ENCODE measurements around the gene FAM174B. TPM values are rescaled to one million over a fixed set of nuclear protein-coding genes. Genes with fewer than 3 reads are reported as not detected.

FAM174B gene
- total and polyA plus RNA-seq, 2 experiments from 2014 or later, result 15.0 to 21.8 TPM

DNA sequence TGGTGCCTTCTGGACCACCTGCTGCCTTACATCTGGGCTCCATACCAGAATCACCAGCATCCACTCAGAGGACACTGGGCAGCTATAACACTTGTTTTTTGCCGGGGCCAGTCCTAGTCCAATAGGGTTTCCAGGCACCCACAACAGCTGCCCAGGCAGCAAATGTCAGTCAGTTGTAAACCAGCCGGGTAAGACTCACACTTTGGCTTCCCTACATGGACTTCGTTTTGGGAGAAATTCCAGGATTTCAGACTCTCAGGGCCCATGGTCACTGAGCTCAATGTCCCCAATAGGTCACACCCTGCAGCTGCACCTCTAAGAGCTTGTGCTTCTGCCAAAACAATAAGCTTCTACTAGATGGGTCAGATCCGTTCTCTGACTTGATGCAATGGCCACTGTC lies 83.8 kb downstream of the FAM174B start (continued):
- TF ChIP-seq, protein P1, sequence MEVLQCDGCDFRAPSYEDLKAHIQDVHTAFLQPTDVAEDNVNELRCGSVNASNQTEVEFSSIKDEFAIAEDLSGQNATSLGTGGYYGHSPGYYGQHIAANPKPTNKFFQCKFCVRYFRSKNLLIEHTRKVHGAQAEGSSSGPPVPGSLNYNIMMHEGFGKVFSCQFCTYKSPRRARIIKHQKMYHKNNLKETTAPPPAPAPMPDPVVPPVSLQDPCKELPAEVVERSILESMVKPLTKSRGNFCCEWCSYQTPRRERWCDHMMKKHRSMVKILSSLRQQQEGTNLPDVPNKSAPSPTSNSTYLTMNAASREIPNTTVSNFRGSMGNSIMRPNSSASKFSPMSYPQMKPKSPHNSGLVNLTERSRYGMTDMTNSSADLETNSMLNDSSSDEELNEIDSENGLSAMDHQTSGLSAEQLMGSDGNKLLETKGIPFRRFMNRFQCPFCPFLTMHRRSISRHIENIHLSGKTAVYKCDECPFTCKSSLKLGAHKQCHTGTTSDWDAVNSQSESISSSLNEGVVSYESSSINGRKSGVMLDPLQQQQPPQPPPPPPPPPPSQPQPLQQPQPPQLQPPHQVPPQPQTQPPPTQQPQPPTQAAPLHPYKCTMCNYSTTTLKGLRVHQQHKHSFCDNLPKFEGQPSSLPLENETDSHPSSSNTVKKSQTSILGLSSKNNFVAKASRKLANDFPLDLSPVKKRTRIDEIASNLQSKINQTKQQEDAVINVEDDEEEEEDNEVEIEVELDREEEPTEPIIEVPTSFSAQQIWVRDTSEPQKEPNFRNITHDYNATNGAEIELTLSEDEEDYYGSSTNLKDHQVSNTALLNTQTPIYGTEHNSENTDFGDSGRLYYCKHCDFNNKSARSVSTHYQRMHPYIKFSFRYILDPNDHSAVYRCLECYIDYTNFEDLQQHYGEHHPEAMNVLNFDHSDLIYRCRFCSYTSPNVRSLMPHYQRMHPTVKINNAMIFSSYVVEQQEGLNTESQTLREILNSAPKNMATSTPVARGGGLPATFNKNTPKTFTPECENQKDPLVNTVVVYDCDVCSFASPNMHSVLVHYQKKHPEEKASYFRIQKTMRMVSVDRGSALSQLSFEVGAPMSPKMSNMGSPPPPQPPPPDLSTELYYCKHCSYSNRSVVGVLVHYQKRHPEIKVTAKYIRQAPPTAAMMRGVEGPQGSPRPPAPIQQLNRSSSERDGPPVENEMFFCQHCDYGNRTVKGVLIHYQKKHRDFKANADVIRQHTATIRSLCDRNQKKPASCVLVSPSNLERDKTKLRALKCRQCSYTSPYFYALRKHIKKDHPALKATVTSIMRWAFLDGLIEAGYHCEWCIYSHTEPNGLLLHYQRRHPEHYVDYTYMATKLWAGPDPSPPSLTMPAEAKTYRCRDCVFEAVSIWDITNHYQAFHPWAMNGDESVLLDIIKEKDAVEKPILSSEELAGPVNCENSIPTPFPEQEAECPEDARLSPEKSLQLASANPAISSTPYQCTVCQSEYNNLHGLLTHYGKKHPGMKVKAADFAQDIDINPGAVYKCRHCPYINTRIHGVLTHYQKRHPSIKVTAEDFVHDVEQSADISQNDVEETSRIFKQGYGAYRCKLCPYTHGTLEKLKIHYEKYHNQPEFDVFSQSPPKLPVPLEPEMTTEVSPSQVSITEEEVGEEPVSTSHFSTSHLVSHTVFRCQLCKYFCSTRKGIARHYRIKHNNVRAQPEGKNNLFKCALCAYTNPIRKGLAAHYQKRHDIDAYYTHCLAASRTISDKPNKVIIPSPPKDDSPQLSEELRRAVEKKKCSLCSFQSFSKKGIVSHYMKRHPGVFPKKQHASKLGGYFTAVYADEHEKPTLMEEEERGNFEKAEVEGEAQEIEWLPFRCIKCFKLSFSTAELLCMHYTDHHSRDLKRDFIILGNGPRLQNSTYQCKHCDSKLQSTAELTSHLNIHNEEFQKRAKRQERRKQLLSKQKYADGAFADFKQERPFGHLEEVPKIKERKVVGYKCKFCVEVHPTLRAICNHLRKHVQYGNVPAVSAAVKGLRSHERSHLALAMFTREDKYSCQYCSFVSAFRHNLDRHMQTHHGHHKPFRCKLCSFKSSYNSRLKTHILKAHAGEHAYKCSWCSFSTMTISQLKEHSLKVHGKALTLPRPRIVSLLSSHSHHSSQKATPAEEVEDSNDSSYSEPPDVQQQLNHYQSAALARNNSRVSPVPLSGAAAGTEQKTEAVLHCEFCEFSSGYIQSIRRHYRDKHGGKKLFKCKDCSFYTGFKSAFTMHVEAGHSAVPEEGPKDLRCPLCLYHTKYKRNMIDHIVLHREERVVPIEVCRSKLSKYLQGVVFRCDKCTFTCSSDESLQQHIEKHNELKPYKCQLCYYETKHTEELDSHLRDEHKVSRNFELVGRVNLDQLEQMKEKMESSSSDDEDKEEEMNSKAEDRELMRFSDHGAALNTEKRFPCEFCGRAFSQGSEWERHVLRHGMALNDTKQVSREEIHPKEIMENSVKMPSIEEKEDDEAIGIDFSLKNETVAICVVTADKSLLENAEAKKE (CRISPR knock-in tag; IDR thresholded peaks at IDR 0.05), result no peak
- TF ChIP-seq STAT1 (IDR thresholded peaks at IDR 0.05; ENCODE audit: unreplicated experiment), result no peak
- TF ChIP-seq EZH2phosphoT487 (IDR thresholded peaks at IDR 0.05; ENCODE audit: unreplicated experiment), result no peak
- no peak for TF ChIP-seq NANOG (IDR thresholded peaks at IDR 0.05; ENCODE audit: borderline replicate concordance)
- TF ChIP-seq CREB1 (CRISPR knock-in tag; IDR thresholded peaks at IDR 0.05; ENCODE audit: low read depth), result no peak
- TF ChIP-seq EZH2 (IDR thresholded peaks at IDR 0.05; ENCODE audit: low read depth, unreplicated experiment), result no peak

DNA sequence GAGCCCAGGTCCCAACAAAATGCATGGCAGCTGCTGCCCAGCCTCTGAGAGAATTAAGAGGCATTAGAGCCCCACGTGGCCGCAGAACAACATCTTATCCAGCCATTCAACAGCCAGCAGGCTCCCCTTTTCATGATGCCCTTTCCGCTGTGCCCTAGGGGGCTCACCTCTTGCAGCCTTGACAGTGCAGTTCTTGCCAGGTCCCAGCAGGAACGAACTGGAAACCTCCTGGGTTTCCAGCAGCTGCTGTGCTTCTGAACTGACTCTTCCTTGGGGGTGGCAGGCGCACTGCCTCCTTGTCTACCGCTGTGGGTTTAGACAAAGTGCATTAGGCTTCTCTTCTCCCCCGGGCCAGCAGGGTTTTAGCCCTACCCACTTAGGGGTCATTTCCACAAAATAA lies 85.2 kb downstream of the FAM174B start:
- H2AFZ ChIP-seq, result no peak overlapping the region
- peaks cover 9% of the 10 kb centered on the region for H3K27me3 Mint-ChIP-seq (ENCODE audit: insufficient read depth, low read depth, poor library complexity)
- no peaks in the 10 kb centered on the region for H3K79me2 ChIP-seq (replicated peaks; ENCODE audit: insufficient read depth)
- DNase-seq (ENCODE audit: low spot score) (no peak), ATAC-seq (no peak)
- H3K27me3 ChIP-seq (ENCODE audit: insufficient read depth), result no peaks in the 10 kb centered on the region
- no peaks in the 10 kb centered on the region for H3K4me1 ChIP-seq (ENCODE audit: insufficient read depth)
- H3K4me3 Mint-ChIP-seq, result no peak overlapping the region
- no peaks in the 10 kb centered on the region for H3F3A ChIP-seq (replicated peaks; ENCODE audit: low read depth)
- H3K36me3 Mint-ChIP-seq (ENCODE audit: low read depth), result no peaks in the 10 kb centered on the region
- peaks cover 15% of the 10 kb centered on the region; the same call in 1 of the 2 replicates for H3K9me2 ChIP-seq (ENCODE audit: insufficient read depth)
- no peak overlapping the region for H3K27ac ChIP-seq (ENCODE audit: low read depth)
- no peaks in the 10 kb centered on the region for H3K4me1 Mint-ChIP-seq
- H4K20me1 ChIP-seq (replicated peaks; ENCODE audit: insufficient read depth), result no peaks in the 10 kb centered on the region
- no peak overlapping the region for H3K4me2 ChIP-seq
- H3K4me3 ChIP-seq, result no peak overlapping the region
- H3K27ac Mint-ChIP-seq, result no peak overlapping the region
- no peaks in the 10 kb centered on the region for H3K36me3 ChIP-seq (ENCODE audit: insufficient read depth)
- peaks cover 4% of the 10 kb centered on the region; the same call in 1 of the 3 replicates for H3K9me3 Mint-ChIP-seq
- TF ChIP-seq ZNF114 (CRISPR knock-in tag; IDR thresholded peaks at IDR 0.05) (no peak), EZH2phosphoT487 (IDR thresholded peaks at IDR 0.05; ENCODE audit: unreplicated experiment) (no peak), CREB1 (CRISPR knock-in tag; IDR thresholded peaks at IDR 0.05; ENCODE audit: low read depth) (no peak), JUNB (IDR thresholded peaks at IDR 0.05; ENCODE audit: unreplicated experiment) (no peak), EZH2 (IDR thresholded peaks at IDR 0.05; ENCODE audit: low read depth, unreplicated experiment) (no peak), NANOG (IDR thresholded peaks at IDR 0.05; ENCODE audit: borderline replicate concordance) (no peak), ZNF331 (CRISPR knock-in tag; IDR thresholded peaks at IDR 0.05; ENCODE audit: low read depth) (no peak)
- TF ChIP-seq, protein P2, sequence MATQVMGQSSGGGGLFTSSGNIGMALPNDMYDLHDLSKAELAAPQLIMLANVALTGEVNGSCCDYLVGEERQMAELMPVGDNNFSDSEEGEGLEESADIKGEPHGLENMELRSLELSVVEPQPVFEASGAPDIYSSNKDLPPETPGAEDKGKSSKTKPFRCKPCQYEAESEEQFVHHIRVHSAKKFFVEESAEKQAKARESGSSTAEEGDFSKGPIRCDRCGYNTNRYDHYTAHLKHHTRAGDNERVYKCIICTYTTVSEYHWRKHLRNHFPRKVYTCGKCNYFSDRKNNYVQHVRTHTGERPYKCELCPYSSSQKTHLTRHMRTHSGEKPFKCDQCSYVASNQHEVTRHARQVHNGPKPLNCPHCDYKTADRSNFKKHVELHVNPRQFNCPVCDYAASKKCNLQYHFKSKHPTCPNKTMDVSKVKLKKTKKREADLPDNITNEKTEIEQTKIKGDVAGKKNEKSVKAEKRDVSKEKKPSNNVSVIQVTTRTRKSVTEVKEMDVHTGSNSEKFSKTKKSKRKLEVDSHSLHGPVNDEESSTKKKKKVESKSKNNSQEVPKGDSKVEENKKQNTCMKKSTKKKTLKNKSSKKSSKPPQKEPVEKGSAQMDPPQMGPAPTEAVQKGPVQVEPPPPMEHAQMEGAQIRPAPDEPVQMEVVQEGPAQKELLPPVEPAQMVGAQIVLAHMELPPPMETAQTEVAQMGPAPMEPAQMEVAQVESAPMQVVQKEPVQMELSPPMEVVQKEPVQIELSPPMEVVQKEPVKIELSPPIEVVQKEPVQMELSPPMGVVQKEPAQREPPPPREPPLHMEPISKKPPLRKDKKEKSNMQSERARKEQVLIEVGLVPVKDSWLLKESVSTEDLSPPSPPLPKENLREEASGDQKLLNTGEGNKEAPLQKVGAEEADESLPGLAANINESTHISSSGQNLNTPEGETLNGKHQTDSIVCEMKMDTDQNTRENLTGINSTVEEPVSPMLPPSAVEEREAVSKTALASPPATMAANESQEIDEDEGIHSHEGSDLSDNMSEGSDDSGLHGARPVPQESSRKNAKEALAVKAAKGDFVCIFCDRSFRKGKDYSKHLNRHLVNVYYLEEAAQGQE (IDR thresholded peaks at IDR 0.05; ENCODE audit: unreplicated experiment), result no peak

All from GM23338 (cell line).